WTC11 (cell line): ENCODE measurements around the gene MAB21L4.
A peak's percentile ranks its signal among the peaks of the same experiment; 100 is the strongest.

Experiments
- CTCF ChIP-seq: fragments of 200-600 bp; IDR thresholded peaks from 2 replicates; pipeline ENCODE4 v1.8.0; 2022; ENCODE audit warnings: antibody characterized with exemption
- PREB ChIP-seq: sonication (generic); formaldehyde crosslinking; IDR thresholded peaks from 2 replicates; pipeline ENCODE4 v1.8.1; 2022; ENCODE audit warnings: mild to moderate bottlenecking, missing genetic modification reagents, moderate library complexity, borderline replicate concordance
- SP1 ChIP-seq: sonication (generic); formaldehyde crosslinking; conservative IDR thresholded peaks from 2 replicates; pipeline ENCODE4 v1.8.1; 2022; ENCODE audit warnings: missing genetic modification reagents
- ZNF317 ChIP-seq: sonication (generic); formaldehyde crosslinking; IDR thresholded peaks from 2 replicates; pipeline ENCODE4 v1.8.1; 2023; ENCODE audit warnings: low read depth, mild to moderate bottlenecking, moderate library complexity, missing genetic modification reagents, borderline replicate concordance

GRCh38 chr2:240873805-240874714 is 21.9 kb downstream of the MAB21L4 start:
- TF ChIP-seq ZNF317 (CRISPR knock-in tag) (no peak), CTCF (no peak), PREB (CRISPR knock-in tag) (0 out of 2 replicates have a peak, but pooled peaks have one; percentile 65), SP1 (CRISPR knock-in tag) (no peak)
